Measurements from ENCODE around the gene TAS1R2. TPM values are rescaled to one million over a fixed set of nuclear protein-coding genes. Genes with fewer than 3 reads are reported as not detected.

Gene TAS1R2
- total RNA-seq, 3 donors from 2014 or later (not counting 1 experiment from before 2014, with no cell fraction given): not detected

- ATAC-seq (no peak), DNase-seq (no peak)
- no peak overlapping the region for H3K4me3 Mint-ChIP-seq
- no peaks in the 10 kb centered on the region for H3K4me1 Mint-ChIP-seq
- Histone ChIP-seq H3K9me3 (ENCODE audit: control insufficient read depth, insufficient read depth, low read length) (no peaks in the 10 kb centered on the region), H3K4me1 (ENCODE audit: control insufficient read depth, insufficient read depth, low read length) (no peaks in the 10 kb centered on the region), H3K4me3 (ENCODE audit: low read length) (no peak overlapping the region), H3K27ac (ENCODE audit: low read length) (no peak overlapping the region), H3K27me3 (ENCODE audit: control insufficient read depth, insufficient read depth, low read length) (no peaks in the 10 kb centered on the region), H3K36me3 (ENCODE audit: control insufficient read depth, insufficient read depth, low read length) (no peaks in the 10 kb centered on the region)
- 80% methylated on average over 10 of the region's 10 CpGs for WGBS (ENCODE audit: insufficient coverage)
- no peaks in the 10 kb centered on the region for H3K36me3 Mint-ChIP-seq
- intact Hi-C loops (cut with micrococcal nuclease): no loop called here
- TF ChIP-seq, protein P1, sequence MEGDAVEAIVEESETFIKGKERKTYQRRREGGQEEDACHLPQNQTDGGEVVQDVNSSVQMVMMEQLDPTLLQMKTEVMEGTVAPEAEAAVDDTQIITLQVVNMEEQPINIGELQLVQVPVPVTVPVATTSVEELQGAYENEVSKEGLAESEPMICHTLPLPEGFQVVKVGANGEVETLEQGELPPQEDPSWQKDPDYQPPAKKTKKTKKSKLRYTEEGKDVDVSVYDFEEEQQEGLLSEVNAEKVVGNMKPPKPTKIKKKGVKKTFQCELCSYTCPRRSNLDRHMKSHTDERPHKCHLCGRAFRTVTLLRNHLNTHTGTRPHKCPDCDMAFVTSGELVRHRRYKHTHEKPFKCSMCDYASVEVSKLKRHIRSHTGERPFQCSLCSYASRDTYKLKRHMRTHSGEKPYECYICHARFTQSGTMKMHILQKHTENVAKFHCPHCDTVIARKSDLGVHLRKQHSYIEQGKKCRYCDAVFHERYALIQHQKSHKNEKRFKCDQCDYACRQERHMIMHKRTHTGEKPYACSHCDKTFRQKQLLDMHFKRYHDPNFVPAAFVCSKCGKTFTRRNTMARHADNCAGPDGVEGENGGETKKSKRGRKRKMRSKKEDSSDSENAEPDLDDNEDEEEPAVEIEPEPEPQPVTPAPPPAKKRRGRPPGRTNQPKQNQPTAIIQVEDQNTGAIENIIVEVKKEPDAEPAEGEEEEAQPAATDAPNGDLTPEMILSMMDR (IDR thresholded peaks at IDR 0.05): no peak
- H3K27me3 Mint-ChIP-seq (ENCODE audit: low read depth in 2 of 2): peaks cover 37 to 49% of the 10 kb centered on the region in 2 donors
- no peak overlapping the region for H3K27ac Mint-ChIP-seq
- no peaks in the 10 kb centered on the region for H3K9me3 Mint-ChIP-seq
Measured at GRCh38 chr1:18794051-18794450, 65.4 kb downstream of the TAS1R2 start.

DNA sequence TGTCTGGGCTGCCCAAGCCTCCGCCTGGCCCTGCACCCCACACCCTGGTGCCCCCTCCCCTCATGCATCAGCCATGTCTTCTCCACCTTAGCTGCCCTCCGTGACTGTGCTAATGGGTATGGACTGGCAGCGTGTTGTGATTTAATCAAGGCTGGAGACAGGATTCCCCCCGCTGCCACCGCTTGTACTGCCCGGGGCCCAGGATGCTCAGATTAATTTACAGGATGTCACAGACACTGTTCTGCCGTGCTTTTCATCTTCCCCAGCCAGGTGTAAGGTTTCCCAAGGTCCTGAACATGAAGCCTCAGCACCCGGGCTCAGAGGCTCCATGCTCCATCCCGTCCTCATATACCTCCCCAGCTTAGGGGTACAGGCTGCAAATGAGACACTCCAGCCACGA is 66.3 kb downstream of the TAS1R2 start:
- no peak overlapping the region for H3K27ac ChIP-seq (ENCODE audit: low read length)
- H3K27me3 ChIP-seq (ENCODE audit: control insufficient read depth, insufficient read depth, low read length): peaks cover under 1% of the 10 kb centered on the region
- Mint-ChIP-seq H3K4me3 (no peak overlapping the region), H3K9me3 (no peaks in the 10 kb centered on the region), H3K36me3 (no peaks in the 10 kb centered on the region), H3K27me3 (ENCODE audit: low read depth in 2 of 2) (peaks cover 36 to 49% of the 10 kb centered on the region in 2 donors), H3K27ac (no peak overlapping the region), H3K4me1 (no peaks in the 10 kb centered on the region)
- 79% methylated on average over 10 of the region's 10 CpGs for WGBS (ENCODE audit: insufficient coverage)
- no peaks in the 10 kb centered on the region for H3K4me1 ChIP-seq (ENCODE audit: control insufficient read depth, insufficient read depth, low read length)
- DNase-seq (no peak), ATAC-seq (no peak)
- TF ChIP-seq, protein P1 (IDR thresholded peaks at IDR 0.05): no peak
- intact Hi-C loops (cut with micrococcal nuclease): no loop called here
- H3K36me3 ChIP-seq (ENCODE audit: control insufficient read depth, insufficient read depth, low read length): no peaks in the 10 kb centered on the region
- no peak overlapping the region for H3K4me3 ChIP-seq (ENCODE audit: low read length)
- no peaks in the 10 kb centered on the region for H3K9me3 ChIP-seq (ENCODE audit: control insufficient read depth, insufficient read depth, low read length)

- DNase-seq (no peak), ATAC-seq (no peak)
- 88% methylated on average over 3 of the region's 3 CpGs for WGBS (ENCODE audit: insufficient coverage)
- intact Hi-C loops (cut with micrococcal nuclease): no loop called here
- Mint-ChIP-seq H3K4me3 (no peak overlapping the region), H3K27ac (no peak overlapping the region), H3K9me3 (no peaks in the 10 kb centered on the region), H3K27me3 (ENCODE audit: low read depth in 2 of 2) (peaks cover 34 to 49% of the 10 kb centered on the region in 2 donors), H3K4me1 (no peaks in the 10 kb centered on the region), H3K36me3 (no peaks in the 10 kb centered on the region)
- Histone ChIP-seq H3K27ac (ENCODE audit: low read length) (no peak overlapping the region), H3K9me3 (ENCODE audit: control insufficient read depth, insufficient read depth, low read length) (no peaks in the 10 kb centered on the region), H3K4me1 (ENCODE audit: control insufficient read depth, insufficient read depth, low read length) (no peaks in the 10 kb centered on the region), H3K4me3 (ENCODE audit: low read length) (no peak overlapping the region), H3K36me3 (ENCODE audit: control insufficient read depth, insufficient read depth, low read length) (no peaks in the 10 kb centered on the region), H3K27me3 (ENCODE audit: control insufficient read depth, insufficient read depth, low read length) (peaks cover 3% of the 10 kb centered on the region)
- TF ChIP-seq, protein P1 (IDR thresholded peaks at IDR 0.05): no peak
Measured at GRCh38 chr1:18792747-18793146, 66.7 kb downstream of the TAS1R2 start.

Other genes with a start within 250 kb of the TAS1R2 start
- not detected for gene PAX7, start 228.8 kb downstream of the TAS1R2 start, total RNA-seq
- 1 to 10 TPM; 3.4 to 4.1 (median 3.7) TPM for gene ALDH4A1, start 42.9 kb upstream of the TAS1R2 start, total RNA-seq
- 100 to 1,000 TPM in 1 of 3 donors, 10 to 100 TPM in 2; 52.4 to 105 (median 66.5) TPM for gene IFFO2, start 97.0 kb upstream of the TAS1R2 start, total RNA-seq

All from natural killer cell (primary cell).